Stimulated activated CD8-positive, alpha-beta memory T cell treated with anti-CD3 and anti-CD28 coated beads, Interleukin-15, amount 100 ng/mL, for 24 hours (primary cell): ENCODE data around the gene USP43.
"Not testable (repeated sequence)": the region's sequence is repeated elsewhere in the genome, so short reads cannot be mapped to it uniquely, and the experiment has no call there.

Experiments
- DNase-seq: peaks from one replicate; pipeline ENCODE4 v3.0.0-alpha.2; 2020; ENCODE audit warnings: low read depth

The USP43 gene, protein sequence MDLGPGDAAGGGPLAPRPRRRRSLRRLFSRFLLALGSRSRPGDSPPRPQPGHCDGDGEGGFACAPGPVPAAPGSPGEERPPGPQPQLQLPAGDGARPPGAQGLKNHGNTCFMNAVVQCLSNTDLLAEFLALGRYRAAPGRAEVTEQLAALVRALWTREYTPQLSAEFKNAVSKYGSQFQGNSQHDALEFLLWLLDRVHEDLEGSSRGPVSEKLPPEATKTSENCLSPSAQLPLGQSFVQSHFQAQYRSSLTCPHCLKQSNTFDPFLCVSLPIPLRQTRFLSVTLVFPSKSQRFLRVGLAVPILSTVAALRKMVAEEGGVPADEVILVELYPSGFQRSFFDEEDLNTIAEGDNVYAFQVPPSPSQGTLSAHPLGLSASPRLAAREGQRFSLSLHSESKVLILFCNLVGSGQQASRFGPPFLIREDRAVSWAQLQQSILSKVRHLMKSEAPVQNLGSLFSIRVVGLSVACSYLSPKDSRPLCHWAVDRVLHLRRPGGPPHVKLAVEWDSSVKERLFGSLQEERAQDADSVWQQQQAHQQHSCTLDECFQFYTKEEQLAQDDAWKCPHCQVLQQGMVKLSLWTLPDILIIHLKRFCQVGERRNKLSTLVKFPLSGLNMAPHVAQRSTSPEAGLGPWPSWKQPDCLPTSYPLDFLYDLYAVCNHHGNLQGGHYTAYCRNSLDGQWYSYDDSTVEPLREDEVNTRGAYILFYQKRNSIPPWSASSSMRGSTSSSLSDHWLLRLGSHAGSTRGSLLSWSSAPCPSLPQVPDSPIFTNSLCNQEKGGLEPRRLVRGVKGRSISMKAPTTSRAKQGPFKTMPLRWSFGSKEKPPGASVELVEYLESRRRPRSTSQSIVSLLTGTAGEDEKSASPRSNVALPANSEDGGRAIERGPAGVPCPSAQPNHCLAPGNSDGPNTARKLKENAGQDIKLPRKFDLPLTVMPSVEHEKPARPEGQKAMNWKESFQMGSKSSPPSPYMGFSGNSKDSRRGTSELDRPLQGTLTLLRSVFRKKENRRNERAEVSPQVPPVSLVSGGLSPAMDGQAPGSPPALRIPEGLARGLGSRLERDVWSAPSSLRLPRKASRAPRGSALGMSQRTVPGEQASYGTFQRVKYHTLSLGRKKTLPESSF

DNA sequence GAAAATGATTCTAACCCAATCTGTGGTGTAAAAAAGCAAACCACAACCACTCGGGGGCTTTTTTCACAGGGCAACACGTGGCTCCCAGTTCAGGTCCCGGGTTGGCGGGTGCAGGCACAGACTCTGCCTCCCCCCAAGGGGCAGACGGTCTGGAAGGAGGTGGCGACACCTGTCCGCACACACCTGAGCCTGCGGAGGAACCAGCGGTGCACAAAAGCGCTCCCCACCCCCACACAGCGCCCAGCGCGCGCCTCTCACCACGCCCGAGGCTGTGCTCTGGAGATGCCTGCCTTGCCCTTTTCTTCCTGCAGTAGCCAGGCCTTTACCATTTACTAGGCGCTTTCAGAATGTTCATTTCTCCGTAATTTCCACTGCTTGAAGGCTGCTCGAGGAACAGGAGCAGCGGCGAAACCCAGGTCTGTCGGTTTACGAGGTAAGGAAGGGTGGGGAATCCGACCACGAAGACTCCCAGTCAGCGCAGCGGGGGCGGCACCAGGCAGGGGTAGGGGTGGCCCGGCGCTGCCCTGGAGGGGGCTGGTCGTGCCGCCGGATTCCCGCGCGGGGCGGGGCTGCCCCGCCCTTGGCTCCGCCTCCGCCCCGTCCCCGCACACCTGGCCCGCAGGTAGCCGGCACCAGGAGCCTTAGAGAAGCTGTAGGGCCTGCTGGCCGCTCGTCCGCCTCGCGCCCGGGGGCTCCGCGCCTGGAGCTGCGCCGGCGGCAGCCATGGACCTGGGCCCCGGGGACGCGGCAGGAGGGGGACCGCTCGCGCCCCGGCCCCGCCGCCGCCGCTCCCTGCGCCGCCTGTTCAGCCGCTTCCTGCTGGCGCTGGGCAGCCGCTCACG lies at the start of gene USP43:
TSS of gene USP43 (plus strand) at position 608 of the 842 bp plus-strand sequence. CDS start at position 724, 116 bp downstream.
- no peak for DNase-seq

DNA sequence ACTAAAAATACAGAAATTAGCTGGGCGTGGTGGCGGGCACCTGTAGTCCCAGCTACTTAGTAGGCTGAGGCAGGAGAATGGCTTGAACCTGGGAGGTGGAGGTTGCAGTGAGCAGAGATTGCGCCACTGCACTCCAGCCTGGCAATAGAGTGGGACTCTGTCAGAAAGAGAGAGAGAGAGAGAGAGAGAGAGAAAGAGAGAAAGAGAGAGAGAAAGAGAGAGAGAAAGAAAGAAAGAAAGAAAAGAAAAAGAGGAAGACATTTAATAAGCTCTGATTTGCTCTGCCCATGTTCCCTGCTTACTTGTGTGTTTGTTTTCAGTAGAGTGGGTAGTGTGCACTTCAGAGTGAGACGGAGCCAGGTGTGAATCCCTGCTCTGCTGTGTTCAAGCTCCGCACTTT lies 47.7 kb upstream of the USP43 start:
- not testable (repeated sequence) for DNase-seq

DNA sequence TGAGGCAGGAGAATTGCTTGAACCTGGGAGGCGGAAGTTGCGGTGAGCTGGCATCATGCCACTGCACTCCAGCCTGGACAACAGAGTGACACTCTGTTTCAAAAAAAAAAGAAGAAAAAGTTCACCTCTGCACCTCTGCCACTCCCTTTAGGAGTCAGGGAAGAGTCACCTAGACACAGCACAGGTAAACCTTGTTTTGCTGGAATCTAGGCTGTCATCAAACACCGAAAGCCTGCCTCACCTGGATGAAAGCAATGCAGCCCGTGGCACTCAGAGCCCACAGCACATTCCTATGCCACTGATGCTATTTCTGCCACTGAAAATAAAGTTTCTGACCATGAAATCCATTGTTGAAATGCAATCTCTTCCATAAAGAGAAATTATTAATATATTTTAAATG lies 46.7 kb upstream of the USP43 start:
- no peak for DNase-seq

DNA sequence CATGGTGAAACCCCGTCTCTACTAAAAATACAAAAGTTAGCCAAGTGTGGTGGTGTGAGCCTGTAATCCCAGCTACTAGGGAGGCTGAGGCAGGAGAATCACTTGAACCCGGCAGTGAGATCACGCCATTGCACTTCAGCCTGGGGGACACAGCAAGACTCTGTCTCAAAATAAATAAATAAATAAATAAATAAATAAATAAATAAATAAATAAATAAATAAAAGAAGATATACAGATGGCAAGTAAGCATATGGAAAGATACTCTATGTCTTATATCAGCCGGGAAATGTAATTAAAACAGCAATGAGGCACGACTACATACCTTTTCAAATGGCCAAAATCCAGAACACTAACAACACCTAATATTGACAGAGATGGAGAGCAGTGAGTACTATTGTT lies 40.7 kb upstream of the USP43 start:
- DNase-seq = not testable (repeated sequence)

DNA sequence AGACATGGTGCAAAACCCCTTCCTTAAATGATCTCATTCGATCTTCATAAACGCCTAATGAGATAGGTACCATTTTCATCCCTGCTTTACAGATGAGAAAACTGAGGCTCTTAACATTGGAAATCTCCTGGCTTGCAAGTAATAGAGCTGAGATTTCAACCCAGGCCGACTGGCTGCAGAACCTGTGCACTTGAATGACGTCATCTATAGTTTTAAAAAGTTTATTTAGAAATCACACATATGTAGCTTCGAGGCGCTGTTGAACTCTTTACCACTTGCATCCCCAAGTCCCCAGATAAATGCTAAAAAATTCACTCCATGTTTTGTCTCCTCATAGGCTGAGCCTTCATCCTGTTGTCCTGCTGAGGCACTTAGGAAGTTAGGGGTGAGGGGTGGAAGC lies 38.9 kb upstream of the USP43 start:
- no peak for DNase-seq

DNA sequence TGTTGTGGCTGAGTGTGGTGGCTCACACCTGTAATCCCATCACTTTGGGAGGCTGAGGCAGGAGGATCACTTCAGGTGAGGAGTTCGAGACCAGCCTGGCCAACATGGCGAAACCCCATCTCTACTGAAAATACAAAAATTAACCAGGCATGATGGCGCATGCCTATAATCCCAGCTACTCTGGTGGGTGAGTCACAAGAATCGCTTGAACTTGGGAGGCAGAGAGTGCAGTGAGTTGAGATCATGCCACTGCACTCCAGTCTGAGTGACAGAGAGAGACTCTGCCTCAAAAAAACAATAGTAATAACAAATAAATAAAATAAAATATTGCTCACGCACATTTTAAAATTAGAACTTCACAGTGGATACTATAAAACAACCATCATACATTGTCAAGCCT lies 38.3 kb upstream of the USP43 start:
- not testable (repeated sequence) for DNase-seq

DNA sequence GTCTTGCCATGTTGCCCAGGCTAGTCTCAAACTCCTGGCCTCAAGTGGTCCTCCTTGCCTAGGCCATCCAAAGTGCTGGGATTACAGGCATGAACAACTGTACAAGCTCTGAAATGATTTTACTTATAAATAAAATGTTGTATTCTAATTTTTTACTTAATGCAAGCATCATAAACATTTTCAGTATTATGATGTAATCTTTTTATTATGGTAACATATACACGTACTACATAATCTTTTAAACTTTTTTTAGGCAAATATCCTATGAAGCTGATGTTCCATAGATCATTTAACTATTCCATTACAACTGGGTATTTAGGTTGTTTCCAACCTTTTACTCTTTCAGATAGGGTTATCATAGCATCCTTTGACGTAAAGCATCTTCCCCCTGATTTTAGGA lies 33.8 kb upstream of the USP43 start:
- no peak for DNase-seq

DNA sequence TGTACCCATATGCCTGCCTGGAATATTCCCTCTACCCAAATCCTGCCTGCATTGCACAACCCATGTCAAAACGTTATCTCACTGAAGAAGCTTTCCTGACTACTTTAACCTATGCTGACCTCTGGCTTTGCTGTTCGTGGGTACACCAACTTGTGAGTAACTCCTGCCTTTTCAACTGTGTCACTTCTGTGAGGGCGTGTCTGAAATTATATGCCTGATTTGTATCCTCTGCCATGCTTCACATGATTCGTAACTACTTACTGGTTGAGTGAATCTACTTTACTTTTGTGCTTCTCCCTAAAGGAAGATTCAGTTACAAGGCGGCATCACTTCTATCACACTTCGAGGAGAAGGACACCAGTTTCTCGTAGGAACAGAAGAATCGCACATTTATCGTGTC lies 33.3 kb upstream of the USP43 start:
- DNase-seq = no peak

DNA sequence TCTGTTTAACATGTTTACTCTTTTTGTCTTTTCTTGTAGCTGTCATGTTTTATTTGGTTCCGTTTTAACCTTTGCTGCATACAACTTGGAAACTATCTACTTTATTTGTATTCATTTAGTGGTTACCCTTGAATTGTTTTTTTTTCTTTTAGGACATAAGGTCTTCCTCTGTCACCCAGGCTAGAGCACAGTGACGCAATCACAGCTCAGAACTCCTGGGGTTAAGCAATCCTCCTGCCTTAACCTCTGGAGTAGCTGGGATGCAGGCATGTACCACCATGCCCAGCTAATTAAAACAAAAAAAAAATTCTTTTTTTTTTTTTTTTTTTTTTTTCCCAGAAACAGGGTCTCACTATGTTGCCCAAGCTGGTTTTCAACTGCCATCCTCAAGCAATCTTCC lies 29.8 kb upstream of the USP43 start:
- no peak for DNase-seq

DNA sequence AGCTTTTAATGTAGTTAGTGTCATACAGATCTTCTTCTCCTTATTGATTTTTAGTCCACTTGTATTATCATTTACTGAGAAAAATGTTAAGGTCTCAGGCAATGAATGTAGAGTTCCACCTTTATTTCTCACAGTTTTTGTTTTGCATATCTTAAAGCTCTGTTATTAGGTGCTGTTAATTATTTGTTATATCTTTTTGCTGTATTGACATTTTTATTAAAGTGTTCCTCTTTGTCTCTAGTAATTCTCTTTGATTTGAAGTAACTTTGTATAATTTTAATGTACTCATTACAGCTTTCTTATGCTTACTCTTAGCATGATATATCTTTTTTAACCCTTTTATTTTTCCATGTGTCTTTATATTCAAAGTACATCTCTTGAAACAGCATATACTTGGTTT lies 22.4 kb upstream of the USP43 start:
- DNase-seq = no peak

DNA sequence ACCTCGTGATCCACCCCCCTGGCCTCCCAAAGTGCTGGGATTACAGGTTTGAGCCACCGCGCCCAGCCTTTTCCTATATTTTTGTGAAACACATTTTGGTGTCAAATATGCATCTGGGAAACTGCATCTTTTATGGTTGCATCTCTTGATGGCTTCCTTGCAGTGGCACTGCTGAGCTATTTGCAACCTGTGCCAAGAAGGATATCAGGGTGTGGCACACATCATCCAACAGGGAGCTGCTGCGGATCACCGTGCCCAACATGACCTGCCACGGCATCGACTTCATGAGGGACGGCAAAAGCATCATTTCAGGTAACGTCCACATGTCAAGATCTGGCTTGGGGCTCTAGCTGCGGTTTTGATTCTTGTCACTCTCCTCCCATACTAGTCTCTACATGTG lies 16.8 kb upstream of the USP43 start:
- no peak for DNase-seq

DNA sequence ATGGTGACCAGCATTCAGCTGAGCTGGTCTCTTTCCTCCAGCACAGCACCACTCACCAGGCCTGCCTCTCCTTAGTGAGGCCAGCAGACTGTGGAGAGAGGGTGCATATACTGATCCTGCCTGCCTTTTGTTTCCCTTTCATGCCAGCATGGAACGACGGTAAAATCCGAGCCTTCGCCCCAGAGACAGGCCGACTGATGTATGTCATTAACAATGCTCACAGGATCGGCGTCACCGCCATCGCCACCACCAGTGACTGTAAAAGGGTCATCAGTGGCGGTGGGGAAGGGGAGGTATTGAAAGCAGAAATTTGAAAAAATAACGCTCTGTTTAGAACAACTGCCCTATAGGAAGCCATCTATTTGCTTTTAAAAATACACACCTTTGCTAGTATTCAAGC lies 12.6 kb upstream of the USP43 start:
- DNase-seq = no peak

DNA sequence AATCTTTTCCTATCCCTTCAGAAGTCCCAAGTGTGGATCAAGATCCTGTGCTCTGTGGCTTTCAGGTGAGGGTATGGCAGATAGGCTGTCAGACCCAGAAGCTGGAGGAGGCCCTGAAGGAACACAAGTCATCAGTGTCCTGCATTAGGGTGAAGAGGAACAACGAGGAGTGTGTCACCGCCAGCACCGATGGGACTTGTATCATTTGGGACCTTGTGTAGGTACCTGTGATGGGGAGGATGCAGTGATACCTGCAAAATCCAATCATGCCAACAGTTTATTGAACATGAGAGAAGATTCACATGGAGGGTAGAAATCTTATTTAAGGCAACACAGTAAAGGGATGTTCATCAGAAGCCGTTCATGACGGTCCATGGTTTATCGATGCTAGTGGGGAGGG lies 10.0 kb upstream of the USP43 start:
- DNase-seq = no peak

DNA sequence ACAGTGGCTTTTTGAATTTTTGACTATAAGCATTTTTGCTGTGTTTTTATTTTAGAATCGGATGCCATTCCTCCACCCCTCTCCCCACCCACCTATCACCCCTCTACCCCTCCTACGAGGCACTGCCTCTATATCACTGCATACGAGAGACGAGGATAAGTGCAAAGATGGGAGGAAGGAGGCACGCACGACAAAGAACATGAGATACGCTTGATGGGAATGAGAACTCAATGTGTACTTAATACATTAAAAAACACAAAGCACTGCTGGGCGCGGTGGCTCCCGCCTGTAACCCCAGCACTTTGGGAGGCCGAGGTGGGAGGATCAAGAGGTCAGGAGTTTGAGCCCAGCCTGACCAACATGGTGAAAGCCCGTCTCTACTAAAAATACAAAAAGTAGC lies 8.8 kb upstream of the USP43 start:
- DNase-seq = no peak

DNA sequence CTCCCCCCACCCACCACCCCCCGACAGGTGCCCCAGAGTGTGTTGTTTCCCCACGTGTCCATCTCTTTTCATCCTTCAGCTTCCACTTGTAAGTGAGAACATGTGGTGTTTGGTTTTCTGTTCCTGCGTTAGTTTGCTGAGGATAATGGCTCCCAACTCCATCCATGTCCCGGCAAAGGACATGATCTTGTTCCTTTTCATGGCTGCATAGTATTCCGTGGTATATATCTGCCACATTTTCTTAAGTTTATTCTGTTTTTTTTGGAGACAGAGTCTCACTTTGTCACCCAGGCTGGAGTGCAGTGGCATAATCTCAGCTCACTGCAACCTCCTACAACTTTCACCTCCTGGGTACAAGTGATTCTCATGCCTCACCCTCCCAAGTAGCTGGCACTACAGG lies 4.9 kb upstream of the USP43 start:
- not testable (repeated sequence) for DNase-seq

DNA sequence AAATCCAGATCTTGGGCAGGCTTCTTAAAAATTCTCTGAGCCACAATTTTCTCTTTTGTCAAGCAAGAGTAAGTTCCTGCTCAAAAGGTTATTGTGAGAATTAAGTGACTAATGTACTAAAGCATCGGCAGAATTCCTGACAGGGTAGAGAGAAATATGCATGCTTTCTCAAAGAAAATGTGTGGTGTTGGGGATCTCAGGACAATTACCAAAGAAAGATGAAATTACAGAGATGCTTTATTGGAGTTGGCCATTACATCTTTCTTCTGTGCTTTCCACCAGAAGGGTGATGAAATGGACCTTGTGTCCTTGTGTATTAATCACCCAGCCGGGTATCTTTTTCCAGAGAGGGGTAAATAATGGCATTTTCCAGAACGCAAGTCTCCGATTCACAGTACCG lies 1.7 kb upstream of the USP43 start:
- DNase-seq = no peak

DNA sequence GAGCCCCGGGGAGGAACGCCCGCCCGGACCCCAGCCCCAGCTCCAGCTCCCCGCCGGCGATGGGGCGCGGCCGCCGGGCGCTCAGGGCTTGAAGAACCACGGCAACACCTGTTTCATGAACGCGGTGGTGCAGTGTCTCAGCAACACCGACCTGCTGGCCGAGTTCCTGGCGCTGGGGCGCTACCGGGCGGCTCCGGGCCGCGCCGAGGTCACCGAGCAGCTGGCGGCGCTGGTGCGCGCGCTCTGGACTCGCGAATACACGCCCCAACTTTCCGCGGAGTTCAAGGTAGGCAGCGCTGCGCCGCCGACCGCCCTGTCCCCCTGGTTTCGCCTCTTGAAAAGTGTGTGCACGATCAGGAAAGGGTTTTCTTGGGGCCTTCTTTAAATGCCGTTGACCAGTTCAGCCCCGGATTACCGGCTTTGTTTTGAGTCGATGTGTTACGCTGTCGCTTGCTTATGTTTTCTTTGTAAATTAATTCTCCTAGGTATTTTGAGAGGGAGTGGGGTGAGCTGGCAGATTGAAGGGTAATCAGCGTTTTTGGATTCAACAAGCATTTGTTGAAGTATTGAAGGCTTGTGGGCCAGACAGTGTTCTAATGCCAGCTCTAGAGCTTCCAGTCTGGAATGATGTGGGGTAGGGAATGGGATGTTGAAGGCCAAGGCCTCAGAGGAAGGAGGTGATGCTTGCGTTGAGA lies 681 bp downstream of the USP43 start:
- DNase-seq = no peak

DNA sequence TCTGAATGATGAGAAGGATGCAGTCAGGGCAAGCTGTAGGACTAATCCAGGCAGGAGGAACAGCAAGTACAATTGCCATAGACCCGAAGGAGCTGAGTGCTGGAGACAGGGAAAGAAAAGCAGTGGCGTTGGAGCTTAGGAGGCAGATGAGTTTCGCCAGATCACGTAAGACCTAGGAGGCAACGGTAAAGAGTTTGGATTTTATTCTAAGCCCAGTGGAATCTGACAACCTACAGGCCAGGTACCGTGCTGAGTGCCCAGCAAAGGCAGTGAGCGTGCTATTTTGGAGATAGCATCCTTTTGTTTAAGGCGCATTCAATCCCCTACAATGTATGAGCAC lies 1.2 kb downstream of the USP43 start:
- DNase-seq = no peak

DNA sequence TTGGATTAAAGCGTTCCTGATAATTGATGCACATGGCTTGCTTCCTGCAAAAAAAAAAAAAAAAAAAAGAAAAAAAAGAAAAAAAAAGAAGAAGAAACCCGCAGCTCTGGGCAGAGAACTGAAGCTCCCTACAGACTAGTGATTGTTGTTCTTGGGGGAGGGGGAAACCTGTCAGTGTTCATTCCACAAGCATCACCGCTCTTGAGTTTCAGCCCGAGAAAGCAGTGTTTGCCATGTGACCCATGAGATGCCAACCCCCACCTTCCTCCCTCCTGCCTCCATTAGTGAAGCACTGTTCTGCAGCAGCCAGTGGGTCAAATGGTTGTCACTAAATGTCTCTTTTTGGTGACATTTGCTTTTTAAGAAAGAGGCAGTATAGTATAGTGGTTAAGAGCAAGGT lies 1.7 kb downstream of the USP43 start:
- DNase-seq = no peak

DNA sequence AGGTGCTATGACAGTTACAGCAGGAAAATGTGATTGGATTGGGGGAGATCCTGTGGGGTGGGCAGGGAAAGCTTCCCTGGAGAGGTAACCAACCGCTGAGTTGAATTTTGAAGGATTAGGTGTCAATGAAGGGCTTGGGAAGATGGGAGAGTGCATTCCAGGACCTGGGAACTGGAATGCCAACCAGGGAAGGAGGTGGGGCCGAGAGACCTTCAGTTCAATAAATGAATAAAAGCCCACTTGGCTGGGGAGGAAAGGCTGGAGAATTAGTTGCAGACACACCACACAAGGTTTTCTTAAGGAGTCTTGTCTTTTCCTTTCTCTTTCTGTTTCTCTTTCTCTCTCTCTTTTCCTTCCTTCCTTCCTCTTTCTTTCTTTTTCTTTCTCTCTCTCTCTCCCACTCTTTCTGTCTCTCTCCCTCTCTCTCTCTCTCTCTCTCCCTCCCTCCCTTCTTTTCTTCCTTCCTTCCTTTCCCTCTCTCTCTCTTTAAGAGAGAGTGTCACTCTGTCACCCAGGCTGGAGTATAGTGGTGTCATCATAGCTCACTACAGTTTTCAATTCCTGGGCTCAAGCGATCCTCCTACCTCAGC lies 3.3 kb downstream of the USP43 start:
- no peak for DNase-seq

DNA sequence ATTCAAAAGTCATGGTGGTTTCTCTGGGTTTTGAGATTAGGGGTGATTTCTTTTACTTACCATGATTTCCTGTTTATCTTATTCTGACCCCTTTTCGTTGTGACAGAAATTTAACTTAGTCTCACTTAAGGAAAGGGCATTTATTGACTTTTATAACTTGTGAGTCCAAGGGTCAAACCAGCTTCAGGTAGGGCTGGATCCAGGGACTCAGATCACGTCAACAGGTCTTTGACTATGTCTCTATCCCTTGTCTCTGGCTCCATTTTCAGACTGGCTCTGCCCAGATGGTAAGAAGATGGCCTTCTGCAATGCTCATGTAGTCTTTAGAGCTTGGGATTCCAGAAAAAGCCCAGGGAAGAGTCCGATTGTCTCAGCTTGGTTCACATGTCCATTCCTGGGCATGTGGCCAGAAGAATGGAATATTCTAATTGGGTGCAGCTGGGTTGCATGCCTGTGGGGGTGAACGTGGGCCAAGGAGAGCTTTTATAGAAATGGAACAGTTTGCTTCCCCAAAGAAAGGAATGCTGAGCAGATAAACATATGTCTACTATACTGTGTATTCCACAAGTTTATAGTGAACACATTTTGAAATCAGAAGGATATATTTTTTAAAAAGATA lies 13.4 kb downstream of the USP43 start:
- no peak for DNase-seq
